HCT116 (cell line): ENCODE data around the gene PPM1B.

Source experiments
- ATF3 ChIP-seq: IDR thresholded peaks from 2 replicates; pipeline ENCODE4 v1.6.1; 2012
- CBX3 ChIP-seq: IDR thresholded peaks from 2 replicates; pipeline ENCODE4 v1.6.1; 2012; ENCODE audit warnings: low read depth
- CEBPB ChIP-seq: IDR thresholded peaks from 2 replicates; pipeline ENCODE4 v1.6.1; 2012; ENCODE audit warnings: low read depth
- CTCF ChIP-seq, 3 experiments: fragments of 200-600 bp in 1 of 3; sonication (generic) in 1 of 3; IDR thresholded peaks in 2 of 3; conservative IDR thresholded peaks in 1 of 3; 2 replicates each; pipeline ENCODE4 v1.5.1; 2012 to 2017; ENCODE audit warnings: low read depth in 2 of 3, low read length in 2 of 3, antibody characterized with exemption in 1 of 3, borderline replicate concordance in 1 of 3, control low read depth in 1 of 3, mild to moderate bottlenecking in 1 of 3, mixed read lengths in 1 of 3, mixed run types in 1 of 3, moderate library complexity in 1 of 3; ENCODE audit not compliant: insufficient read depth in 1 of 3
- EZH2 ChIP-seq: fragments of 200-600 bp; sonication (generic); IDR thresholded peaks from 2 replicates; pipeline ENCODE4 v1.6.1; 2017; ENCODE audit warnings: antibody characterized with exemption, mixed run types
- POLR2A ChIP-seq: IDR thresholded peaks from 2 replicates; pipeline ENCODE4 v1.7.0; 2011; ENCODE audit warnings: borderline replicate concordance; ENCODE audit not compliant: insufficient read depth, insufficient read length; ENCODE audit errors: extremely low read depth
- POLR2AphosphoS5 ChIP-seq: IDR thresholded peaks from 2 replicates; pipeline ENCODE4 v1.6.1; 2011; ENCODE audit warnings: mild to moderate bottlenecking, low read depth, low read length, moderate library complexity
- SP1 ChIP-seq: IDR thresholded peaks from 2 replicates; pipeline ENCODE4 v1.6.1; 2012; ENCODE audit warnings: low read depth
- YY1 ChIP-seq: IDR thresholded peaks from 2 replicates; pipeline ENCODE4 v1.6.1; 2011; ENCODE audit warnings: low read length, low read depth, moderate library complexity, mild to moderate bottlenecking; ENCODE audit not compliant: insufficient replicate concordance; ENCODE audit errors: extremely low read depth
- ZBTB33 ChIP-seq: IDR thresholded peaks from 2 replicates; pipeline ENCODE4 v1.6.1; 2011; ENCODE audit warnings: mild to moderate bottlenecking, low read length, moderate library complexity; ENCODE audit not compliant: insufficient replicate concordance; ENCODE audit errors: extremely low read depth

- TF ChIP-seq YY1: no peak
- no peak for TF ChIP-seq CTCF (IDR thresholded peaks at IDR 0.05 in 2 of 3, conservative IDR thresholded peaks at IDR 0.05 in 1 of 3; ENCODE audit: borderline replicate concordance in 1 of 3, insufficient read depth in 1 of 3, low read depth in 2 of 3, low read length in 2 of 3)
- no peak for TF ChIP-seq CEBPB
- TF ChIP-seq CBX3: no peak
- TF ChIP-seq EZH2: no peak
- no peak for TF ChIP-seq POLR2A
- TF ChIP-seq ATF3: no peak
- no peak for TF ChIP-seq ZBTB33
- no peak for TF ChIP-seq POLR2AphosphoS5
- TF ChIP-seq SP1: no peak
These were observed 104.4 kb downstream of the PPM1B start for GRCh38 chr2:44273076-44273475.
